Adrenal gland (tissue), 5 donors: ENCODE results near the gene SCAP.

Experiments used
- POLR2A ChIP-seq, 2 donors: fragments of 450-650 bp; IDR thresholded peaks; one replicate each; pipeline ENCODE4 v1.6.1; 2017; ENCODE audit warnings: antibody characterized with exemption in 2 of 2, mild to moderate bottlenecking in 2 of 2, moderate library complexity in 1 of 2
- TF ChIP-seq, protein P1 (sequence below), 6 experiments: fragments of 450-650 bp in 4 of 6; fragments of 200-600 bp in 2 of 6; sonication (generic) in 1 of 6; IDR thresholded peaks; 1 replicate in 5 of 6; 2 replicates in 1 of 6; pipeline versions ENCODE4 v1.5.1 to v1.8.0; 2016 to 2021; ENCODE audit warnings: antibody characterized with exemption in 6 of 6, mild to moderate bottlenecking in 2 of 6, moderate library complexity in 1 of 6
- donor health status: DM: no; HTN: no; CAD: no.

DNA sequence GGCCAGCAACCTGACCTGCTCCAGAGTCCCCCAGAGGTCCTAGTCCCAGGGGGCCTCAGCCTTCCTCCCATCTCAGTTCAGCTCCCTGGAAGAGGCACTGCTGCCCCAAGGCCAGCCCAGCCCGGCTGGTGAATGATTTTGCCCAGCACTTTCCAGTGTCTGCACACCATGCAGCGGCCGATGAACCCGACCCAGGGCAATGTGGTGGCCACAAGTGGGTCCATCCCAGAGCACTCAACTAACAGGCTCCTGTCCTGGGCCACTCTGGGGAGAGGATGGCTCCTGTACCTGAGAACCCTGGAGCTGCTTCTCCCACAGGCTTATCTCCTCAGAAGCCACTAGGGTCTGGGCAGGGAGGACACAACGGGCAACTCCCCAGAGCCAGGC, 55.7 kb downstream of the SCAP start:
- TF ChIP-seq, protein P1, sequence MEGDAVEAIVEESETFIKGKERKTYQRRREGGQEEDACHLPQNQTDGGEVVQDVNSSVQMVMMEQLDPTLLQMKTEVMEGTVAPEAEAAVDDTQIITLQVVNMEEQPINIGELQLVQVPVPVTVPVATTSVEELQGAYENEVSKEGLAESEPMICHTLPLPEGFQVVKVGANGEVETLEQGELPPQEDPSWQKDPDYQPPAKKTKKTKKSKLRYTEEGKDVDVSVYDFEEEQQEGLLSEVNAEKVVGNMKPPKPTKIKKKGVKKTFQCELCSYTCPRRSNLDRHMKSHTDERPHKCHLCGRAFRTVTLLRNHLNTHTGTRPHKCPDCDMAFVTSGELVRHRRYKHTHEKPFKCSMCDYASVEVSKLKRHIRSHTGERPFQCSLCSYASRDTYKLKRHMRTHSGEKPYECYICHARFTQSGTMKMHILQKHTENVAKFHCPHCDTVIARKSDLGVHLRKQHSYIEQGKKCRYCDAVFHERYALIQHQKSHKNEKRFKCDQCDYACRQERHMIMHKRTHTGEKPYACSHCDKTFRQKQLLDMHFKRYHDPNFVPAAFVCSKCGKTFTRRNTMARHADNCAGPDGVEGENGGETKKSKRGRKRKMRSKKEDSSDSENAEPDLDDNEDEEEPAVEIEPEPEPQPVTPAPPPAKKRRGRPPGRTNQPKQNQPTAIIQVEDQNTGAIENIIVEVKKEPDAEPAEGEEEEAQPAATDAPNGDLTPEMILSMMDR (IDR thresholded peaks at IDR 0.05): no peak
- TF ChIP-seq POLR2A (IDR thresholded peaks at IDR 0.05): no peak
